OCI-LY7 (cell line): ENCODE results near the gene MRPS18C. TPM values are rescaled to one million over a fixed set of nuclear protein-coding genes. Genes with fewer than 3 reads are reported as not detected.
A peak's percentile ranks its signal among the peaks of the same experiment; 100 is the strongest.

Experiments used
- BruUV-seq: library from RNA; stranded (reverse); fragments of 400-500 nt; replicated peaks from 2 replicates; lab custom pipeline; 2021; lab: Mats Ljungman, UMichigan
- CTCF ChIA-PET: fragments of 300-600 bp; sonication (Branson Sonifier 250); formaldehyde crosslinking; loops from one replicate; lab custom pipeline; 2022; ENCODE audit warnings: antibody characterized with exemption; ENCODE audit not compliant: unreplicated experiment; lab: Charles Lee
- POLR2A ChIA-PET: fragments of 300-600 bp; sonication (Branson Sonifier 250); formaldehyde crosslinking; loops from one replicate; lab custom pipeline; 2022; ENCODE audit warnings: antibody characterized with exemption; lab: Charles Lee
- DNase-seq: peaks from one replicate; pipeline ENCODE4 v3.0.0-alpha.2; 2015; ENCODE audit warnings: low spot score
- H2AFZ ChIP-seq: fragments of 200-600 bp; sonication (generic), shearing (Covaris generic); 2 replicates; pipeline ENCODE4 v1.6.1; 2014; ENCODE audit warnings: mild to moderate bottlenecking, antibody characterized with exemption, low read length, moderate library complexity
- H3K27ac ChIP-seq: fragments of 200-600 bp; sonication (generic); 2 replicates; pipeline ENCODE4 v1.5.1; 2014; ENCODE audit warnings: mixed run types, low read depth, mild to moderate bottlenecking, moderate library complexity, low read length, inconsistent platforms; ENCODE audit not compliant: poor library complexity, severe bottlenecking
- H3K36me3 ChIP-seq: fragments of 200-600 bp; sonication (generic); 2 replicates; pipeline ENCODE4 v1.6.1; 2014; ENCODE audit warnings: mild to moderate bottlenecking, antibody characterized with exemption, low read length, moderate library complexity, mixed read lengths; ENCODE audit not compliant: insufficient read depth
- H3K4me1 ChIP-seq: fragments of 200-600 bp; sonication (generic); 2 replicates; pipeline ENCODE4 v1.5.1; 2014; ENCODE audit warnings: mild to moderate bottlenecking, low read length; ENCODE audit not compliant: insufficient read depth, poor library complexity, severe bottlenecking
- H3K4me2 ChIP-seq: fragments of 200-600 bp; sonication (generic); 2 replicates; pipeline ENCODE4 v1.6.1; 2014; ENCODE audit warnings: mild to moderate bottlenecking, low read length
- H3K4me3 ChIP-seq: fragments of 200-600 bp; sonication (generic); 2 replicates; pipeline ENCODE4 v1.5.1; 2014; ENCODE audit warnings: mild to moderate bottlenecking, low read depth, low read length; ENCODE audit not compliant: poor library complexity, severe bottlenecking
- H3K79me2 ChIP-seq: fragments of 200-600 bp; sonication (generic); 2 replicates; pipeline ENCODE4 v1.6.1; 2016; ENCODE audit warnings: low read depth, mild to moderate bottlenecking, low read length, moderate library complexity, mixed read lengths; ENCODE audit not compliant: insufficient read depth
- H3K9me2 ChIP-seq: fragments of 200-600 bp; sonication (generic); 2 replicates; pipeline ENCODE4 v1.6.1; 2016; ENCODE audit warnings: mild to moderate bottlenecking, low read length, mixed read lengths; ENCODE audit not compliant: insufficient read depth
- H3K9me3 ChIP-seq: fragments of 200-600 bp; sonication (generic); 2 replicates; pipeline ENCODE4 v1.6.1; 2014; ENCODE audit warnings: mild to moderate bottlenecking, mixed run types, low read length, mixed read lengths
- H4K20me1 ChIP-seq: fragments of 200-600 bp; sonication (generic); 2 replicates; pipeline ENCODE4 v1.6.1; 2014; ENCODE audit warnings: mild to moderate bottlenecking, antibody characterized with exemption, low read length, moderate library complexity, mixed read lengths; ENCODE audit not compliant: insufficient read depth
- EZH2phosphoT487 ChIP-seq: fragments of 200-600 bp; sonication (generic); IDR thresholded peaks from 2 replicates; pipeline ENCODE4 v1.6.1; 2018; ENCODE audit warnings: low read depth, borderline replicate concordance, mild to moderate bottlenecking, mixed run types, antibody characterized with exemption, low read length, moderate library complexity, mixed read lengths
- intact Hi-C: fragments of 100-400 bp; cut with micrococcal nuclease; formaldehyde crosslinking; loops from one replicate; pipeline ENCODE4 v1.10.0; 2022; ENCODE audit not compliant: unreplicated experiment
- total RNA-seq, 2 experiments: library from RNA; depleted of rRNA in 1 of 2; stranded (reverse); fragments of >200 nt in 1 of 2; shearing (Covaris generic) in 1 of 2; gene quantifications; 2 replicates each; pipeline ENCODE4 v1.2.3, GENCODE V29; 2014 to 2022
- TF ChIP-seq, protein P1 (sequence below): fragments of 200-600 bp; sonication (generic); conservative IDR thresholded peaks from 2 replicates; pipeline ENCODE4 v1.5.1; 2014; ENCODE audit warnings: mild to moderate bottlenecking, antibody characterized with exemption, low read length, moderate library complexity, mixed read lengths

MRPS18C gene
- total RNA-seq, 2 experiments from 2014 or later: 38.1 to 104 TPM

DNA sequence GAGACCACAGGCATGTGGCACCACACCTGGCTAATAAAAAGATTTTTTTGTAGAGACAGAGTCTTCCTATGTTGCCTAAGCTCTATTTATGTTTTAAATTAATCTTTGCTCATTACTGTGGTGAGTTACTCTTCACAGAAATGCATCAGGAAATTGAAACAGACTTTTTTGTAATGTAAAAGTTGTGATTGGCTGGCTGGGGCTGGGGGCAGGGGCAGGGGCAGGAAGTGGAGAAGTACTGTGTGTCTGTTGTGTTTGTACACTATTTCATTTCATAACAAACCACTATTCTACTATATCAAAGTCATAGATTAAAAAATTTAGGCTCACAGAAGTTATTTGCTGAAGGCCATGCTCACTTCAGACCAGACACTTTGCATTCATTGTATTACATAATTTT is 48.1 kb downstream of the MRPS18C start:
- no TSS peak for BruUV-seq
- POLR2A ChIA-PET: interaction anchor here (0.5 to 1.3 kb wide), 5 partner anchors 12 to 291 kb away, joined by 3 to 4 read pairs (median 3); partner anchors contain the start of gene COQ2
- Histone ChIP-seq H3K4me3 (no peak overlapping the region), H3K36me3 (no peaks in the 10 kb centered on the region), H3K4me2 (no peak overlapping the region; the same call in 1 of the 2 replicates), H3K79me2 (no peaks in the 10 kb centered on the region), H2AFZ (peak overlapping the region; percentile 98), H3K9me3 (no peaks in the 10 kb centered on the region), H3K4me1 (peaks cover 13% of the 10 kb centered on the region), H4K20me1 (no peaks in the 10 kb centered on the region), H3K9me2 (no peaks in the 10 kb centered on the region), H3K27ac (no peak overlapping the region)
- CTCF ChIA-PET: no interaction called here
- intact Hi-C loops: no loop called here
- DNase-seq: no peak
- TF ChIP-seq, protein P1, sequence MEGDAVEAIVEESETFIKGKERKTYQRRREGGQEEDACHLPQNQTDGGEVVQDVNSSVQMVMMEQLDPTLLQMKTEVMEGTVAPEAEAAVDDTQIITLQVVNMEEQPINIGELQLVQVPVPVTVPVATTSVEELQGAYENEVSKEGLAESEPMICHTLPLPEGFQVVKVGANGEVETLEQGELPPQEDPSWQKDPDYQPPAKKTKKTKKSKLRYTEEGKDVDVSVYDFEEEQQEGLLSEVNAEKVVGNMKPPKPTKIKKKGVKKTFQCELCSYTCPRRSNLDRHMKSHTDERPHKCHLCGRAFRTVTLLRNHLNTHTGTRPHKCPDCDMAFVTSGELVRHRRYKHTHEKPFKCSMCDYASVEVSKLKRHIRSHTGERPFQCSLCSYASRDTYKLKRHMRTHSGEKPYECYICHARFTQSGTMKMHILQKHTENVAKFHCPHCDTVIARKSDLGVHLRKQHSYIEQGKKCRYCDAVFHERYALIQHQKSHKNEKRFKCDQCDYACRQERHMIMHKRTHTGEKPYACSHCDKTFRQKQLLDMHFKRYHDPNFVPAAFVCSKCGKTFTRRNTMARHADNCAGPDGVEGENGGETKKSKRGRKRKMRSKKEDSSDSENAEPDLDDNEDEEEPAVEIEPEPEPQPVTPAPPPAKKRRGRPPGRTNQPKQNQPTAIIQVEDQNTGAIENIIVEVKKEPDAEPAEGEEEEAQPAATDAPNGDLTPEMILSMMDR: no peak
- no peak for TF ChIP-seq EZH2phosphoT487

- H3K9me2 ChIP-seq: no peaks in the 10 kb centered on the region
- no peak overlapping the region; the same call in 1 of the 2 replicates for H3K4me2 ChIP-seq
- CTCF ChIA-PET: no interaction called here
- no peaks in the 10 kb centered on the region for H4K20me1 ChIP-seq
- POLR2A ChIA-PET: interaction anchor here (0.5 to 1.2 kb wide), 4 partner anchors 22 to 220 kb away, joined by 3 to 4 read pairs (median 4); partner anchors contain the start of gene COQ2
- no peaks in the 10 kb centered on the region for H3K9me3 ChIP-seq
- intact Hi-C loops: no loop called here
- BruUV-seq: no TSS peak
- H3K79me2 ChIP-seq: no peaks in the 10 kb centered on the region
- no peaks in the 10 kb centered on the region for H3K36me3 ChIP-seq
- no peak for TF ChIP-seq EZH2phosphoT487
- TF ChIP-seq, protein P1: no peak
- H3K4me3 ChIP-seq: no peak overlapping the region
- no peak for DNase-seq
- no peak overlapping the region for H3K27ac ChIP-seq
- H3K4me1 ChIP-seq: peaks cover 13% of the 10 kb centered on the region
- peak overlapping the region; percentile 98 for H2AFZ ChIP-seq
Observed at GRCh38 chr4:83504503-83504902, 48.6 kb downstream of the MRPS18C start.

DNA sequence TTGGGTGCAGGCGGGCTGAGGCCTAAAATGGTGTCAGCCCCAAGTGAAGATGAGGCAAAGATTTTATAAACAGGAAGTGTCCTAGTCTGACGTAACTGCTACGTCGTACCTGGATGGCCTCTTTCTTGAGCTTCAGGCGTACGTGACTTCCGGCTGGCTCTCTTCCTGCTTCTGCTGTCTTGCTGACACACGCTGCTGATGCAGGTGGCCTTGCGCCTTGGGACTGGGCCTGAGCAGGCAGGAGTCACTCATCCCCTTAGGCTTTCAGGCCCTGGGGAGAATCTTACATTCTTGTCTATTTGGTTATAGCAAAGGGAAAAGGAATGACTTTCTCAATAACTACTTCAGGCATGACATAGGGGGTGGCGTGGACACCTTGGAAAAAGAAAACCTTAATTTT is 49.1 kb downstream of the MRPS18C start:
- Histone ChIP-seq H4K20me1 (no peaks in the 10 kb centered on the region), H3K9me3 (no peaks in the 10 kb centered on the region), H3K4me2 (no peak overlapping the region), H3K79me2 (no peaks in the 10 kb centered on the region), H3K9me2 (no peaks in the 10 kb centered on the region), H2AFZ (peak overlapping the region; percentile 98), H3K4me1 (peaks cover 13% of the 10 kb centered on the region), H3K36me3 (no peaks in the 10 kb centered on the region), H3K27ac (no peak overlapping the region), H3K4me3 (no peak overlapping the region)
- DNase-seq: no peak
- POLR2A ChIA-PET: interaction anchor here (0.8 kb wide), 1 partner anchor 98 kb away, joined by 4 read pairs; no protein-coding TSS in a partner anchor
- CTCF ChIA-PET: no interaction called here
- TF ChIP-seq EZH2phosphoT487: no peak
- TF ChIP-seq, protein P1: no peak
- intact Hi-C loops: no loop called here
- BruUV-seq: no TSS peak
